SU-DHL-6 (cell line): ENCODE results near the gene PDE4B.
"Not testable (repeated sequence)": the region's sequence is repeated elsewhere in the genome, so short reads cannot be mapped to it uniquely, and the experiment has no call there.

Experiments used
- H2AFZ ChIP-seq: fragments of 200-600 bp; sonication (generic); 2 replicates; pipeline ENCODE4 v1.6.1; 2014; ENCODE audit warnings: low read depth, mild to moderate bottlenecking, moderate library complexity, mixed read lengths, antibody characterized with exemption, low read length; ENCODE audit not compliant: severe bottlenecking
- H3F3A ChIP-seq: fragments of 200-600 bp; shearing (Covaris generic); 2 replicates; pipeline ENCODE4 v1.6.0; 2016; ENCODE audit warnings: antibody characterized with exemption, mild to moderate bottlenecking; ENCODE audit not compliant: insufficient read depth
- H3K27ac ChIP-seq: fragments of 200-600 bp; sonication (generic); 2 replicates; pipeline ENCODE4 v1.5.1; 2016; ENCODE audit warnings: low read depth, mild to moderate bottlenecking, low read length, moderate library complexity, mixed read lengths
- H3K27me3 ChIP-seq: fragments of 200-600 bp; sonication (generic), shearing (Covaris generic); 2 replicates; pipeline ENCODE4 v1.6.0; 2014; ENCODE audit warnings: mild to moderate bottlenecking, low read length
- H3K36me3 ChIP-seq: fragments of 200-600 bp; sonication (generic); 2 replicates; pipeline ENCODE4 v1.6.1; 2014; ENCODE audit warnings: mild to moderate bottlenecking, low read length, mixed read lengths
- H3K4me2 ChIP-seq: fragments of 300-600, 200-600 bp; shearing (Covaris generic), sonication (generic); 2 replicates; pipeline ENCODE4 v1.6.0; 2014; ENCODE audit warnings: low read length, low read depth, mild to moderate bottlenecking; ENCODE audit not compliant: poor library complexity, severe bottlenecking
- H3K4me3 ChIP-seq: fragments of 200-600 bp; sonication (generic); 2 replicates; pipeline ENCODE4 v1.5.1; 2014; ENCODE audit warnings: antibody characterized with exemption, low read length, mild to moderate bottlenecking, mixed read lengths; ENCODE audit not compliant: insufficient read depth, poor library complexity, severe bottlenecking
- H3K79me2 ChIP-seq: fragments of 200-600 bp; sonication (generic); 2 replicates; pipeline ENCODE4 v1.6.1; 2014; ENCODE audit warnings: mild to moderate bottlenecking, low read length, moderate library complexity; ENCODE audit not compliant: insufficient read depth
- H3K9ac ChIP-seq: fragments of 200-600 bp; sonication (generic); 2 replicates; pipeline ENCODE4 v1.7.0; 2014; ENCODE audit warnings: mild to moderate bottlenecking, low read length
- H3K9me2 ChIP-seq: fragments of 200-600 bp; sonication (generic); replicated peaks from 2 replicates; pipeline ENCODE4 v1.6.1; 2014; ENCODE audit warnings: low read length; ENCODE audit not compliant: insufficient read depth
- H3K9me3 ChIP-seq: fragments of 200-600 bp; sonication (generic); 2 replicates; pipeline ENCODE4 v1.6.1; 2014; ENCODE audit warnings: low read length, mixed read lengths; ENCODE audit not compliant: insufficient read depth
- H4K20me1 ChIP-seq: fragments of 200-600 bp; sonication (generic); 2 replicates; pipeline ENCODE4 v1.6.1; 2014; ENCODE audit warnings: low read depth, mild to moderate bottlenecking, antibody characterized with exemption, low read length, moderate library complexity, mixed read lengths
- EZH2phosphoT487 ChIP-seq: fragments of 200-600 bp; sonication (generic), shearing (Covaris generic); conservative IDR thresholded peaks from 2 replicates; pipeline ENCODE4 v1.6.1; 2018; ENCODE audit warnings: mild to moderate bottlenecking, antibody characterized with exemption, low read length, moderate library complexity, mixed read lengths
- TF ChIP-seq, protein P1 (sequence below): fragments of 200-600 bp; sonication (generic); IDR thresholded peaks from one replicate; pipeline ENCODE4 v1.5.1; 2017; ENCODE audit warnings: antibody characterized with exemption, mild to moderate bottlenecking, low read length, moderate library complexity; ENCODE audit not compliant: insufficient read depth, poor library complexity, severe bottlenecking

The PDE4B gene

DNA sequence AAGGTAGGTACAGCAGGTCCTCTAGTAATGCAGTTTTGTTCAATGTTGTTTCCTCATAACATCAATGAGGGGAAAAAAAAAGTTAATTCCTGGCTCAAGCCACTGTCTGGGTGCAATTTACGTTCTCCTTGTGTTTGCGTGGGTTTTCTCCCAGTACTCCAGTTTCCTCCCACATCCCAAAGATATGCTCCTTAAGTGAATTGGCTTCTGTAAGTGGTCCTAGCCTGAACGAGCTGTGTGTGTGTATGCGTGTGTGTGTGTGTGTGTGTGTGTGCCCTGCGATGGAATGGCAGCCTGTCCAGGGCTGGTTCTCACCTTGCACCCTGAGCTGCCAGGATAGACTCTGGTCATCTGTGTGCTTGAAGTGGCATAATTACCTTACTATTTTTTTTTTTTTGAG lies 332.0 kb downstream of the PDE4B start:
- H2AFZ ChIP-seq, result no peak overlapping the region
- H3K4me3 ChIP-seq, result no peak overlapping the region
- no peak overlapping the region for H3K4me2 ChIP-seq
- no peak overlapping the region for H3K27ac ChIP-seq
- no peaks in the 10 kb centered on the region for H3K79me2 ChIP-seq
- no peaks in the 10 kb centered on the region for H3K9me2 ChIP-seq
- TF ChIP-seq, protein P1, sequence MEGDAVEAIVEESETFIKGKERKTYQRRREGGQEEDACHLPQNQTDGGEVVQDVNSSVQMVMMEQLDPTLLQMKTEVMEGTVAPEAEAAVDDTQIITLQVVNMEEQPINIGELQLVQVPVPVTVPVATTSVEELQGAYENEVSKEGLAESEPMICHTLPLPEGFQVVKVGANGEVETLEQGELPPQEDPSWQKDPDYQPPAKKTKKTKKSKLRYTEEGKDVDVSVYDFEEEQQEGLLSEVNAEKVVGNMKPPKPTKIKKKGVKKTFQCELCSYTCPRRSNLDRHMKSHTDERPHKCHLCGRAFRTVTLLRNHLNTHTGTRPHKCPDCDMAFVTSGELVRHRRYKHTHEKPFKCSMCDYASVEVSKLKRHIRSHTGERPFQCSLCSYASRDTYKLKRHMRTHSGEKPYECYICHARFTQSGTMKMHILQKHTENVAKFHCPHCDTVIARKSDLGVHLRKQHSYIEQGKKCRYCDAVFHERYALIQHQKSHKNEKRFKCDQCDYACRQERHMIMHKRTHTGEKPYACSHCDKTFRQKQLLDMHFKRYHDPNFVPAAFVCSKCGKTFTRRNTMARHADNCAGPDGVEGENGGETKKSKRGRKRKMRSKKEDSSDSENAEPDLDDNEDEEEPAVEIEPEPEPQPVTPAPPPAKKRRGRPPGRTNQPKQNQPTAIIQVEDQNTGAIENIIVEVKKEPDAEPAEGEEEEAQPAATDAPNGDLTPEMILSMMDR, result no peak
- no peak for TF ChIP-seq EZH2phosphoT487
- no peaks in the 10 kb centered on the region for H3K9me3 ChIP-seq
- H3K9ac ChIP-seq, result no peak overlapping the region
- H3F3A ChIP-seq, result no peaks in the 10 kb centered on the region
- H3K27me3 ChIP-seq, result no peaks in the 10 kb centered on the region
- no peaks in the 10 kb centered on the region for H4K20me1 ChIP-seq
- H3K36me3 ChIP-seq, result no peaks in the 10 kb centered on the region

DNA sequence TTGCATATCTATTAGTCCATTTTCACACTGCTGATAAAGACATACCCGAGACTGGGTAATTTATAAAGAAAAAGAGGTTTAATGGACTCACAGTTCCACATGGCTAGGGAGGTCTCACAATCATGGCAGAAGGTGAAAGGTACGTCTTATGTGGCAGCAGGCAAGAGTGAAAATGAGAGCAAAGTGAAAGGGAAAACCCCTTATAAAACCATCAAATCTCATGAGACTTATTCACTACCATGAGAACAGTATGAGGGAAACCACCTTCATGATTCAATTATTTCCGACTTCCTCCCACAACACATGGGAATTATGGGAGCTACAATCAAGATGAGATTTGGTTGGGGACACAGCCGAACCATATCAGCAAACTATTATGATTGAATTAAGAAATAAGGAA lies 335.9 kb downstream of the PDE4B start:
- H3K9me3 ChIP-seq, H3K9me2 ChIP-seq, H3K36me3 ChIP-seq, H2AFZ ChIP-seq, H3K4me2 ChIP-seq, H3K27ac ChIP-seq, H3K9ac ChIP-seq, H3K4me3 ChIP-seq, H3K79me2 ChIP-seq, H3K27me3 ChIP-seq, H3F3A ChIP-seq, H4K20me1 ChIP-seq: not testable (repeated sequence)

DNA sequence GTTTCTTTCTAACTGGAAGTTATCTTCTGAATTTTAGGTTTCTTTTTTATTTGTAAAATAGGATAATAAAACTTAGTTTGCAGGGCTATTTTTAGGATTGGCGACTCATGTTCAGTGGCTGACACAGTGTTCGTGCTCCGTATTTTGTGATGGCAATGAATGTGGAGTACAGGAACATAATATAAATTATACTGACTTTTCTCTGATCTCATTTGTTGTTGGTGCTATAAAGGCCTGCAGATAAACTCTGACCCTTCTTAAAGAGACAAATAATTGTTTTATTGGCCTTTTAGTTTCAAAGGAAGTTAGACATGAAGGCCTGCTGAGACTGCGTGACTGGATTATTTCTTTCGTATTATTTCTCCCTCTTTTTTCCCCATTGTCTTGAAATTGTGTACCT lies 339.6 kb downstream of the PDE4B start:
- Histone ChIP-seq H3K9me3 (no peaks in the 10 kb centered on the region), H4K20me1 (no peaks in the 10 kb centered on the region), H3K9ac (no peak overlapping the region), H2AFZ (no peak overlapping the region), H3K4me2 (no peak overlapping the region), H3F3A (no peaks in the 10 kb centered on the region), H3K27ac (no peak overlapping the region), H3K27me3 (no peaks in the 10 kb centered on the region), H3K79me2 (no peaks in the 10 kb centered on the region), H3K9me2 (no peaks in the 10 kb centered on the region), H3K4me3 (no peak overlapping the region), H3K36me3 (no peaks in the 10 kb centered on the region)
- TF ChIP-seq, protein P1, result no peak
- TF ChIP-seq EZH2phosphoT487, result no peak

DNA sequence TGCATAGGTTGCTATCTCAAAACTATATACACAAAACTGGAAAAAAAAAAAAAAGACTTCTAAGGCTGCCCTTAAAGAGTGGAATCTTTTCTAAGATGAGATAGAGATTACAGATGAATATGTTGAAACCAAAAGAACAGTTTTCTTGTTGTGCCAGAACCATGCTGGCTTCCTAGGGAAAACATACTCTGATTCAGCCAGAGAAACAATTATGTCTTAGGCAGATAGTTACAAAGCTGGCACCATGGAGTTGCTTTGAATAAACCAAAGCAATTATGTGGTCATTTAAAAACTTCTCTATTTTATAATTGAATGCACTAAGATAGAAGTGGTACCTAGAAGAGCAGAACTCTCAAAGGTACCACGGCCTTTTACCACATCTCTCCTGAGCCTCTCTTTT lies 341.3 kb downstream of the PDE4B start:
- H3K9me3 ChIP-seq, result no peaks in the 10 kb centered on the region

More for the DNA sequence above, 341.3 kb downstream of the PDE4B start:
- H4K20me1 ChIP-seq, result no peaks in the 10 kb centered on the region
- H3K4me3 ChIP-seq, result no peak overlapping the region
- H3K9ac ChIP-seq, result no peak overlapping the region
- H3K27ac ChIP-seq, result no peak overlapping the region
- H3F3A ChIP-seq, result no peaks in the 10 kb centered on the region
- no peak overlapping the region for H3K4me2 ChIP-seq
- no peaks in the 10 kb centered on the region for H3K36me3 ChIP-seq
- TF ChIP-seq, protein P1, result no peak
- no peak for TF ChIP-seq EZH2phosphoT487
- H3K79me2 ChIP-seq, result no peaks in the 10 kb centered on the region
- H3K27me3 ChIP-seq, result no peaks in the 10 kb centered on the region
- H2AFZ ChIP-seq, result no peak overlapping the region
- no peaks in the 10 kb centered on the region for H3K9me2 ChIP-seq
